ENCODE results near the gene RTEL1.

DNA sequence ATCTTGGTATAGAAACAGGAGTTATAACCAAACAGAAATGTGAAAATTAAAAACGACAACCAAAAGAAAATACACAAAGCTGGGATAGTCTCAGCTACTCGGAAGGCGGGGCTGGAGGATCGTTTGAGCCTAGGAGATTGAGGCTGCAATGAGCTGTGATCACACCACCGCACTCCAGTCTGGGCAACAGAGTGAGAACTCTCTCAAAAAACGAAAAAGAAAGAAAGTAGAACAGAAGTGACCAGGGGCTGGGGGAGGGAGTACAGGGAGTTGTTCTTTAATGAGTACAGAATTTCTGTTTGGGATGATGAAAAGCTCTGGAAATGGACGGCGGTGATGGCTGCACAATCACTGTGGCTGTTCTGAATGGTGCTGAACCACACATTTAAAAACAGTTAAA, 37.1 kb upstream of the RTEL1 start:
- TF ChIP-seq CTCF (IDR thresholded peaks at IDR 0.05) = no peak
- TF ChIP-seq EP300 (IDR thresholded peaks at IDR 0.05) = no peak
- no peak for TF ChIP-seq POLR2A (IDR thresholded peaks at IDR 0.05)

All from gastroesophageal sphincter (tissue), 3 donors.